HepG2 (cell line): ENCODE measurements around the gene VSIG2. TPM values are rescaled to one million over a fixed set of nuclear protein-coding genes. Genes with fewer than 3 reads are reported as not detected.

Experiments
- ATAC-seq: fragments of 200-7000 bp; cut with Tn5 transposase; 3 replicates; pipeline ENCODE4 v1.9.1; 2020; ENCODE audit warnings: mild to moderate bottlenecking, moderate library complexity
- BruUV-seq: library from RNA; stranded (reverse); fragments of 400-500 nt; replicated peaks from 2 replicates; lab custom pipeline; 2021; lab: Mats Ljungman, UMichigan
- CTCF ChIA-PET: fragments of 300-600 bp; formaldehyde crosslinking; extraction: SDS; loops from one replicate; lab custom pipeline; 2021; ENCODE audit warnings: low total read pairs, inconsistent platforms, low intra/inter-chr PET ratio; lab: Yijun Ruan, JAX
- POLR2A ChIA-PET: fragments of 350-600 bp; sonication (Branson Sonifier 250); formaldehyde crosslinking; loops from one replicate; lab custom pipeline; 2020; ENCODE audit warnings: antibody characterized with exemption, inconsistent platforms; lab: Yijun Ruan, JAX
- DNase-seq: peaks from one replicate; pipeline ENCODE4 v3.0.0-alpha.2; 2015; ENCODE audit warnings: low spot score
- FAIRE-seq: peaks from 3 replicates; lab custom pipeline; 2011; peaks lifted over from hg19 to GRCh38; lab: Jason Lieb, UNC
- H2AFZ ChIP-seq: one replicate; pipeline ENCODE4 v1.6.1; 2011; ENCODE audit warnings: low read length, inconsistent platforms
- H3K27ac ChIP-seq: fragments of 300-600 bp; 3 replicates; pipeline ENCODE4 v1.8.0; 2011; ENCODE audit warnings: mixed run types, mild to moderate bottlenecking, mixed read lengths, low read length, inconsistent platforms; ENCODE audit not compliant: insufficient read depth; ENCODE audit errors: extremely low read length
- H3K27me3 ChIP-seq, 2 experiments: fragments of 200-600 bp in 1 of 2; 2 replicates in 1 of 2; 3 replicates in 1 of 2; pipeline versions ENCODE4 v1.6.0 to v1.8.0; 2011; ENCODE audit warnings: low read length in 2 of 2, mild to moderate bottlenecking in 2 of 2, moderate library complexity in 2 of 2, inconsistent platforms in 1 of 2; ENCODE audit not compliant: insufficient read depth in 2 of 2, control insufficient read depth in 1 of 2
- H3K36me3 ChIP-seq, 2 experiments: fragments of 200-600 bp in 1 of 2; replicated peaks in 1 of 2; 2 replicates in 1 of 2; 3 replicates in 1 of 2; pipeline versions ENCODE4 v1.5.1 to v1.8.0; 2011; ENCODE audit warnings: low read length in 2 of 2, inconsistent platforms in 1 of 2; ENCODE audit not compliant: insufficient read depth in 2 of 2, control insufficient read depth in 1 of 2
- H3K4me1 ChIP-seq: 2 replicates; pipeline ENCODE4 v1.5.1; 2012; ENCODE audit warnings: low read length, inconsistent platforms; ENCODE audit not compliant: insufficient read depth
- H3K4me2 ChIP-seq: 2 replicates; pipeline ENCODE4 v1.6.0; 2011; ENCODE audit warnings: low read depth, low read length, inconsistent platforms
- H3K4me3 ChIP-seq, 3 experiments: fragments of 200-600 bp in 1 of 3; sonication (generic), shearing (Covaris generic) in 1 of 3; replicated peaks in 1 of 3; 2 replicates each; pipeline ENCODE4 v1.5.1; 2011 to 2016; ENCODE audit warnings: low read length in 3 of 3, inconsistent platforms in 2 of 3, low read depth in 2 of 3, mild to moderate bottlenecking in 2 of 3, control low read depth in 1 of 3, mixed read lengths in 1 of 3; ENCODE audit not compliant: insufficient read depth in 1 of 3
- H3K79me2 ChIP-seq: one replicate; pipeline ENCODE4 v1.6.1; 2011; ENCODE audit warnings: low read length, inconsistent platforms; ENCODE audit not compliant: insufficient read depth
- H3K9ac ChIP-seq: 2 replicates; pipeline ENCODE4 v1.6.0; 2011; ENCODE audit warnings: mild to moderate bottlenecking, low read depth, low read length, inconsistent platforms; ENCODE audit not compliant: insufficient read depth
- H3K9me3 ChIP-seq: 2 replicates; pipeline ENCODE4 v1.5.1; 2012; ENCODE audit warnings: mild to moderate bottlenecking, low read length
- H4K20me1 ChIP-seq: 2 replicates; pipeline ENCODE4 v1.6.0; 2011; ENCODE audit warnings: inconsistent platforms, mild to moderate bottlenecking, low read length, moderate library complexity; ENCODE audit not compliant: insufficient read depth
- GLMP ChIP-seq: sonication (generic); formaldehyde crosslinking; IDR thresholded peaks from 2 replicates; pipeline ENCODE4 v1.9.0; 2021; ENCODE audit warnings: missing genetic modification reagents, mild to moderate bottlenecking, borderline replicate concordance
- HNF1A ChIP-seq, 2 experiments: sonication (generic) in 1 of 2; formaldehyde crosslinking in 1 of 2; IDR thresholded peaks; 2 replicates each; pipeline versions ENCODE4 v1.4.0 to v1.6.1; 2016 to 2020; ENCODE audit warnings: borderline replicate concordance in 1 of 2, low read depth in 1 of 2, mild to moderate bottlenecking in 1 of 2, missing genetic modification reagents in 1 of 2
- MAF1 ChIP-seq: sonication (generic); formaldehyde crosslinking; IDR thresholded peaks from 2 replicates; pipeline ENCODE4 v1.5.0; 2020; ENCODE audit warnings: missing genetic modification reagents, borderline replicate concordance
- NRL ChIP-seq: sonication (generic); formaldehyde crosslinking; IDR thresholded peaks from 2 replicates; pipeline ENCODE4 v1.5.0; 2020; ENCODE audit warnings: missing genetic modification reagents, mild to moderate bottlenecking, moderate library complexity, borderline replicate concordance
- SOX5 ChIP-seq: IDR thresholded peaks from 2 replicates; pipeline ENCODE4 v1.6.1; 2016; ENCODE audit warnings: borderline replicate concordance
- ZSCAN25 ChIP-seq: sonication (generic); formaldehyde crosslinking; IDR thresholded peaks from 2 replicates; pipeline ENCODE4 v1.8.0; 2022; ENCODE audit warnings: mild to moderate bottlenecking, missing genetic modification reagents
- WGBS: methylation state at CpG from one replicate; pipeline ENCODE4 v1.1.6; 2017; ENCODE audit warnings: low lambda C conversion rate; 5-methylcytosine and 5-hydroxymethylcytosine counted together
- in situ Hi-C: cut with HindIII; loops from 2 replicates; pipeline ENCODE4 v1.10.0; 2017; ENCODE audit warnings: low pct_unique_long_range_greater_than_20kb; ENCODE audit not compliant: extremely low pct_ligation_motif_present
- intact Hi-C: fragments of 100-400 bp; cut with micrococcal nuclease; formaldehyde crosslinking; loops from one replicate; pipeline ENCODE4 v1.10.0; 2022; ENCODE audit not compliant: unreplicated experiment
- polyA plus RNA-seq, 8 experiments: library from polyadenylated mRNA; depleted of rRNA in 3 of 8; stranded (reverse) in 7 of 8; unstranded in 1 of 8; fragments of >200 nt; fragmentation: Illumina TruSeq in 4 of 8; extraction: Trizol in 4 of 8; gene quantifications; 2 replicates each; pipeline versions ENCODE4 v1.2.1 to v1.2.3, GENCODE V29; 2011 to 2016; ENCODE audit warnings: low read depth in 4 of 8, missing spikeins in 1 of 8, mixed read lengths in 1 of 8; ENCODE audit not compliant: insufficient read depth in 1 of 8
- total RNA-seq, 5 experiments: library from RNA; depleted of rRNA; stranded (reverse); fragments of >200 nt; fragmentation: Illumina TruSeq; extraction: Trizol; gene quantifications; 2 replicates each; pipeline ENCODE4 v1.2.3, GENCODE V29; 2016; ENCODE audit warnings: low read depth in 1 of 5

The VSIG2 gene
- total and polyA plus RNA-seq, 2 of the 13 experiments (the other 11 are each of a cell fraction or from before 2014, with no cell fraction given): 0.80 to 2.7 TPM

- intact Hi-C loops: no loop called here
- Histone ChIP-seq H3K9me3 (no peaks in the 10 kb centered on the region), H3K27ac (no peak overlapping the region)
- no TSS peak for BruUV-seq
- POLR2A ChIA-PET: interaction anchor here (1.4 to 2.2 kb wide), 2 partner anchors 21 to 52 kb away, joined by 8 to 10 read pairs; partner anchors contain the start of genes SIAE and SPA17
- TF ChIP-seq MAF1 (CRISPR knock-in tag) (no peak), GLMP (CRISPR knock-in tag) (no peak)
- TF ChIP-seq, all 625 proteins: peak for 0
- DNase-seq (no peak), FAIRE-seq (no peak), ATAC-seq (peak; percentile 11; the same call in 1 of the 3 replicates)
- H2AFZ ChIP-seq: peak overlapping the region; percentile 20
- 19% methylated on average over 5 of the region's 6 CpGs for WGBS
- CTCF ChIA-PET: no interaction called here
- H3K4me3 ChIP-seq: peak overlapping the region in 1 of 3 experiments; percentile 57; a peak in 1 of 6 replicates
- no peak overlapping the region for H3K9ac ChIP-seq
- peaks cover 22% of the 10 kb centered on the region for H3K4me1 ChIP-seq
- in situ Hi-C loops: no loop called here
- no peaks in the 10 kb centered on the region for H3K79me2 ChIP-seq
- H3K4me2 ChIP-seq: peak overlapping the region; percentile 86; the same call in 1 of the 2 replicates
- no peaks in the 10 kb centered on the region for H4K20me1 ChIP-seq
- peaks cover 3 to 25% of the 10 kb centered on the region in 2 experiments; a peak in 4 of 5 replicates for H3K27me3 ChIP-seq
- H3K36me3 ChIP-seq: no peaks in the 10 kb centered on the region
These were observed 26.3 kb downstream of the VSIG2 start for GRCh38 chr11:124725719-124726105.

GRCh38 chr11:124724979-124725718 is 26.9 kb downstream of the VSIG2 start:
- in situ Hi-C loops: no loop called here
- BruUV-seq: no TSS peak
- Histone ChIP-seq H2AFZ (peak overlapping the region; percentile 55), H3K4me2 (peak overlapping the region; percentile 86), H3K9ac (no peak overlapping the region), H3K4me3 (peak overlapping the region; percentile 14 to 57 (median 18); a peak in 4 of 6 replicates), H3K27me3 (peaks cover 3 to 30% of the 10 kb centered on the region in 2 experiments; a peak in 4 of 5 replicates), H3K4me1 (peaks cover 22% of the 10 kb centered on the region), H4K20me1 (no peaks in the 10 kb centered on the region), H3K9me3 (no peaks in the 10 kb centered on the region), H3K36me3 (no peaks in the 10 kb centered on the region), H3K27ac (no peak overlapping the region), H3K79me2 (no peaks in the 10 kb centered on the region)
- intact Hi-C loops: no loop called here
- peak; percentile 94 for ATAC-seq
- 26% methylated on average over 12 of the region's 14 CpGs for WGBS
- peak; percentile 21 for FAIRE-seq
- DNase-seq: peak; percentile 62
- CTCF ChIA-PET: no interaction called here
- POLR2A ChIA-PET: interaction anchor here (0.8 to 2.2 kb wide), 3 partner anchors 21 to 52 kb away, joined by 4 to 10 read pairs (median 8); partner anchors contain the start of genes SIAE and SPA17
- TF ChIP-seq ZSCAN25 (CRISPR knock-in tag): peak; percentile 98
- TF ChIP-seq SOX5: peak; percentile 26; the same call in 1 of the 2 replicates
- peak; percentile 79; the same call in 1 of the 2 replicates for TF ChIP-seq HNF1A (IDR thresholded peaks at IDR 0.05; ENCODE audit: low read depth)
- peak; percentile 56; the same call in 1 of the 2 replicates for TF ChIP-seq HNF1A (CRISPR knock-in tag; IDR thresholded peaks at IDR 0.05; ENCODE audit: borderline replicate concordance)
- 0 out of 2 replicates have a peak, but pooled peaks have one; percentile 38 for TF ChIP-seq NRL (CRISPR knock-in tag)
